ENCODE measurements around the gene GMPPB.

Gene GMPPB

GRCh38 chr3:49718858-49719213, 4.9 kb downstream of the GMPPB start:
- TF ChIP-seq, protein P1, sequence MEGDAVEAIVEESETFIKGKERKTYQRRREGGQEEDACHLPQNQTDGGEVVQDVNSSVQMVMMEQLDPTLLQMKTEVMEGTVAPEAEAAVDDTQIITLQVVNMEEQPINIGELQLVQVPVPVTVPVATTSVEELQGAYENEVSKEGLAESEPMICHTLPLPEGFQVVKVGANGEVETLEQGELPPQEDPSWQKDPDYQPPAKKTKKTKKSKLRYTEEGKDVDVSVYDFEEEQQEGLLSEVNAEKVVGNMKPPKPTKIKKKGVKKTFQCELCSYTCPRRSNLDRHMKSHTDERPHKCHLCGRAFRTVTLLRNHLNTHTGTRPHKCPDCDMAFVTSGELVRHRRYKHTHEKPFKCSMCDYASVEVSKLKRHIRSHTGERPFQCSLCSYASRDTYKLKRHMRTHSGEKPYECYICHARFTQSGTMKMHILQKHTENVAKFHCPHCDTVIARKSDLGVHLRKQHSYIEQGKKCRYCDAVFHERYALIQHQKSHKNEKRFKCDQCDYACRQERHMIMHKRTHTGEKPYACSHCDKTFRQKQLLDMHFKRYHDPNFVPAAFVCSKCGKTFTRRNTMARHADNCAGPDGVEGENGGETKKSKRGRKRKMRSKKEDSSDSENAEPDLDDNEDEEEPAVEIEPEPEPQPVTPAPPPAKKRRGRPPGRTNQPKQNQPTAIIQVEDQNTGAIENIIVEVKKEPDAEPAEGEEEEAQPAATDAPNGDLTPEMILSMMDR (IDR thresholded peaks at IDR 0.05; ENCODE audit: low read depth, low read length), result no peak
- peak; percentile 23 for DNase-seq (ENCODE audit: low read depth, low spot score)
- H3K4me3 ChIP-seq (ENCODE audit: low read depth, low read length), result peak overlapping the region; percentile 46
- in situ Hi-C loops (cut with HindIII; ENCODE audit: low sequenced_read_pairs), result no loop called here

GRCh38 chr3:49717959-49718857, 5.5 kb downstream of the GMPPB start:
- DNase-seq (ENCODE audit: low read depth, low spot score), result no peak
- in situ Hi-C loops (cut with HindIII; ENCODE audit: low sequenced_read_pairs), result no loop called here
- TF ChIP-seq, protein P1 (IDR thresholded peaks at IDR 0.05; ENCODE audit: low read depth, low read length), result no peak
- H3K4me3 ChIP-seq (ENCODE audit: low read depth, low read length), result no peak overlapping the region

GRCh38 chr3:49717211-49717958, 6.4 kb downstream of the GMPPB start:
- no peak overlapping the region for H3K4me3 ChIP-seq (ENCODE audit: low read depth, low read length)
- no peak for DNase-seq (ENCODE audit: low read depth, low spot score)
- TF ChIP-seq, protein P1 (IDR thresholded peaks at IDR 0.05; ENCODE audit: low read depth, low read length), result no peak
- in situ Hi-C loops (cut with HindIII; ENCODE audit: low sequenced_read_pairs), result no loop called here

GRCh38 chr3:49716691-49717210, 7.0 kb downstream of the GMPPB start:
- TF ChIP-seq, protein P1 (IDR thresholded peaks at IDR 0.05; ENCODE audit: low read depth, low read length), result no peak
- H3K4me3 ChIP-seq (ENCODE audit: low read depth, low read length), result no peak overlapping the region
- in situ Hi-C loops (cut with HindIII; ENCODE audit: low sequenced_read_pairs), result no loop called here
- DNase-seq (ENCODE audit: low read depth, low spot score), result no peak

GRCh38 chr3:49716169-49716568, 7.6 kb downstream of the GMPPB start:
- TF ChIP-seq, protein P1 (IDR thresholded peaks at IDR 0.05; ENCODE audit: low read depth, low read length), result no peak
- no peak overlapping the region for H3K4me3 ChIP-seq (ENCODE audit: low read depth, low read length)
- in situ Hi-C loops (cut with HindIII; ENCODE audit: low sequenced_read_pairs), result no loop called here
- no peak for DNase-seq (ENCODE audit: low read depth, low spot score)

DNA sequence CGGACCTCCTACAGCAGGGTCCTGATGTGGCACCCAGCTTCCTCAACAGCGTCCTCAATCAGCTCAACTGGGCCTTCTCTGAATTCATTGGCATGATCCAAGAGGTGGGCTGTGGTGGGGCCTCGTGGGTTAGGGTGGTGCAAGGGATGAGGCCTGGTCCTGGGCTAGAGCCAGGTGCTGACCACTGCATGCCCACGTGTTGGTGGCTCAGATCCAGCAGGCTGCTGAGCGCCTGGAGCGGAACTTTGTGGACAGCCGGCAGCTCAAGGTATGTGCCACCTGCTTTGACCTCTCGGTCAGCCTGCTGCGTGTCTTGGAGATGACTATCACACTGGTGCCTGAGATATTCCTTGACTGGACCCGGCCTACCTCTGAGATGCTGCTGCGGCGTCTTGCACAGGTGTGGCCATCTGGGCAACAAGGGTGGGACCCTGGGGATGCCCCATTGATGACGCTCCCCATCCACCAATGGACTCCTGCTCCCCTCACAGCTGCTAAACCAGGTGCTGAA, 8.1 kb downstream of the GMPPB start:
- no peak overlapping the region for H3K4me3 ChIP-seq (ENCODE audit: low read depth, low read length)
- DNase-seq (ENCODE audit: low read depth, low spot score), result no peak
- in situ Hi-C loops (cut with HindIII; ENCODE audit: low sequenced_read_pairs), result no loop called here
- TF ChIP-seq, protein P1 (IDR thresholded peaks at IDR 0.05; ENCODE audit: low read depth, low read length), result no peak

All from astrocyte of the spinal cord (primary cell).